Erythroblast (primary cell): ENCODE data around the gene SELENOW.

Experiments
- DNase-seq, 2 experiments: peaks; one replicate each; lab custom pipeline; 2025; lab: John Stamatoyannopoulos, UW
- GATA1 ChIP-seq: IDR thresholded peaks from 2 replicates; pipeline ENCODE4 v1.6.1; 2011; ENCODE audit warnings: low read depth, mild to moderate bottlenecking, control low read depth, low read length, moderate library complexity
- POLR2A ChIP-seq: IDR thresholded peaks from 2 replicates; pipeline ENCODE4 v1.6.1; 2011; ENCODE audit warnings: mild to moderate bottlenecking, low read length

SELENOW gene

DNA sequence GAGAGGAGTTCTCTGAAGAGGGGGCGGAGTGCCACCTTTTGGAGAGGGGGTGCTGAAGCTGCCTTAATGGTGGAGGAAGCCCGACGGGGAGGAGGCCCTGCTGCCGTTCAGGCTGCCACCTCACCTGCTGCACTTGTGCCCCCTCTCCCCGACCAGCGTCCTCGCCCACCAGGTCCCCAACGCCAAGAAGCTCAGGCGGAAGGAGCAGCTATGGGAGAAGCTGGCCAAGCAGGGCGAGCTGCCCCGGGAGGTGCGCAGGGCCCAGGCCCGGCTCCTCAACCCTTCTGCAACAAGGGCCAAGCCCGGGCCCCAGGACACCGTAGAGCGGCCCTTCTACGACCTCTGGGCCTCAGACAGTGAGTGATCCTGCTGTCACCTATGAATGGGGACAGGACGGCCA lies 27.8 kb upstream of the SELENOW start:
- no peak for TF ChIP-seq GATA1
- TF ChIP-seq POLR2A = no peak
- no peak for DNase-seq

DNA sequence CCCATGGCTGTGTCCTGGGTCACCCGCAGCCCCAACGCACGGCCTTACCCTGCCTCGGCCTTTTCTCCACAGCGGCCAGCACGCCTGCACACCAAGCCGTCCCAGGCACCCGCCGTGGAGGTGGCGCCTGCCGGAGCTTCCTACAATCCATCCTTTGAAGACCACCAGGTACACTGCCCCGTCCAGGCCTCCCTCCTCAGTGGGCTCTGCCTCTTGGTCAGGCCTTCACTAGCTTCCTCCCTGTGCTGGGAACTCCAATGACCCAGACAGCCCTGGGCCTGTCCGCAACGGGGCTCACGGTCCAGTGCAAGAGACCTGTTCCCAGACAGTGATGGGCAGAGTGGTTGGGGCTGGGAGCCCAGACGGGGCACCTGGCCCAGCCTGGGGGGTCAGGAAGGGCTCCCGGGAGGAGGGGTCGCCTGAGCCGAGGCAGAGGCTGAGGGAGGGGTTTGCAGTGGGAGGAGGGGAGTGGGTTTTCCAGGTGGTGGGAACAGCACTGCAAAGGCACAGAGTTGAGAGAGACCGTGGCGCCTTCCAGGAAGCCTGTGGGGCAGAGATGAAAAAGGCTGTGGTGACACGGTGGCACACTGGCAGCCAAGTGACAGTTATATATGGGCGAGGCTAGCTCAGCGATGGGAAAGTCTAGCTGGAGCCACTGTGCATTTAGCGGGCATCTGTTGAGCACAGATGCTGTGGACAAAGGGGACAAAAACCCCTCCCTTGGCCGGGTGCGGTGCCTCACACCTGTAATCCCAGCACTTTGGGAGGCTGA lies 25.9 kb upstream of the SELENOW start:
- TF ChIP-seq POLR2A = no peak
- no peak for TF ChIP-seq GATA1
- no peak for DNase-seq

DNA sequence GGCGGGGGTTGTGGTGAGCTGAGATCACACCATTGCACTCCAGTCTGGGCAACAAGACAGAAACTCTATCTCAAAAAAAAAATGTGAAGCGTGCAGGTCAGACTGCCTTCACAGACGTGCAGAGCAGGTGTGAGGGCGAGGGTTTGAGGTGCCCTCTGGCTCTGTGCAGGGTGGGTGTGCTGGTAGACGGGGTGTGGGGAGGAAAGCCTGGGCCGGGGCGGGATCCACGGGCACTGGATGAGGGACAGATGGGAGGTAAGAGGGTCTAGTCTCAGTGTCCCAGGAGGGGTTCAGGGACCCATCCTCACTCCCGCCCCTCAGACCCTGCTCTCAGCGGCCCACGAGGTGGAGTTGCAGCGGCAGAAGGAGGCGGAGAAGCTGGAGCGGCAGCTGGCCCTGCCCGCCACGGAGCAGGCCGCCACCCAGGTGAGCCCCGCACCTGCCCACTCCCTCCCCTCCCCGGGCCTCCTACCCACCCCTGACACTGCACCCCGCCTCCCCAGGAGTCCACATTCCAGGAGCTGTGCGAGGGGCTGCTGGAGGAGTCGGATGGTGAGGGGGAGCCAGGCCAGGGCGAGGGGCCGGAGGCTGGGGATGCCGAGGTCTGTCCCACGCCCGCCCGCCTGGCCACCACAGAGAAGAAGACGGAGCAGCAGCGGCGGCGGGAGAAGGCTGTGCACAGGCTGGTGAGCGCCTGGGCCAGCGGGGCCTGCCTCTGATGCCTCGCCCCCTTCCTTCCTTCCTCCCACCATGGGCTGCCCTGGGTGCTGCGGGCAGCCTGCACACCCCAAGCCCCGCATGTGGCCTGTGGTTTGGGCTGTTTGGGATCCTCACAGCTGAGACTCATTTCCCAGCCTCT lies 24.1 kb upstream of the SELENOW start:
- DNase-seq = no peak
- TF ChIP-seq GATA1 (no peak), POLR2A (no peak)

DNA sequence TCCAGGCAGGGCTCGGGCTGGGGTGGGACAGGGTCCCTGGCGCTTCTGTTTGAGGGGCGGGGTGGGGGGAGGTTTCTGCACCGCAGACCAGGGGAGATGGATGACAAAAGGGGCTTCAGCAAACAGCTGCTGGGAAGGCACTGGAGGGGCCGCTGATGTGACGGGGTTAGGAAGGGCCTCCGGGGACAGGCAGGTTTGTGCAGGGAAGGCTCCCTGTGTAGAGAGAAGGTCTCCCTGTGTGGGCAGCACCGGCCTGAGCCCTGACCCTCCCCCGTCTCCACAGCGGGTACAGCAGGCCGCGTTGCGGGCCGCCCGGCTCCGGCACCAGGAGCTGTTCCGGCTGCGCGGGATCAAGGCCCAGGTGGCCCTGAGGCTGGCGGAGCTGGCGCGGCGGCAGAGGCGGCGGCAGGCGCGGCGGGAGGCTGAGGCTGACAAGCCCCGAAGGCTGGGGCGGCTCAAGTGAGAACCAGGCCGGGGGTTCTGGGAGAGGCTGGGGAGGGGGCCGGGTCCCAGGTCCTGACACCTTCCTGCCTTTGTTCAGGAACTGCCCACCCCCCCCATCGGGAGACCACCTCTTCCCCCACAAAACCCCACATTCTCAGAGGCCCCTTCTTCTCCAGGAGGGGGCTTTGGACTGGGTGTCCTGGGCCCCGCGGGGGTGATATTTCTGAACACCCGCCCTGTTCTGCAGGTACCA lies 23.3 kb upstream of the SELENOW start:
- TF ChIP-seq GATA1 (no peak), POLR2A (no peak)
- DNase-seq = no peak

DNA sequence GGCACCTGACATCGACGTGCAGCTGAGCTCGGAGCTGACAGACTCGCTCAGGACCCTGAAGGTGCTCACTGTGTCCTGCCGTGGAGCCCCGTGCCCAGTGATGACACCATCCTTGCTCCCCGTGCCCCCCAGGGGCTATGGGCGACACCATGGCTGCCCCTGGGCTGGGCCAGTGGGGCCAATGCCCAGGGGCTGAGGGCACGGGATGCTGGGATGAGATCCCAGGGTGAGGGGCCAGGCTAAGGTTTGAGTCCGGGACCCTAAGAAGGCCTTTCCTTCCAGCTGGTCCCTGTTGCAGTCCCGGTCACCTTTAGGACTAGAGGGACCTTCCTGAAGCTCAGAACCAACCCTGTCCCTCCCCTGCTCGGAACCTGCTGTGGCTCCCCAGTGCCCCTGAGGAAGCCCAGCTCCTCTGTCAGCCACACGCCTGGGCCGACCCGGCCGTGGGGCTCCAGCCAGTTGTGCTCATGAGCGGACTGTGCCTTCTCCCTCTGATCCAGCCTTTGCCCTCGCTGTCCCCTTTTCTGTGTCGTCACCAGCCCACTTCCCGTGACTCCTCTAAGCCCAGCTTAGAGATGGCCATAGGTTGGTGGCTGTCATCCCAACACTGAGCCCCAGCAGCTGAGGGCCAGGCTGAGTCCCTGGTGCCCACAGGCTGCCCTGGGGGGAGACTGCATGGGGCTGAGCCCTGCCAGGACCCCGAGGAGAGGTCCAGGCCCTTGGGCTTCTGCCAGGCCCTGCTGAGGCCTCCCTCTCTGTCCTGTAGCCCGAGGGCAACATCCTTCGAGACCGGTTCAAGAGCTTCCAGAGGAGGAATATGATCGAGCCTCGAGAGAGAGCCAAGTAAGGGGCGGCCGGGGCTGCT lies 22.5 kb upstream of the SELENOW start:
- TF ChIP-seq POLR2A = no peak
- TF ChIP-seq GATA1 = no peak

DNA sequence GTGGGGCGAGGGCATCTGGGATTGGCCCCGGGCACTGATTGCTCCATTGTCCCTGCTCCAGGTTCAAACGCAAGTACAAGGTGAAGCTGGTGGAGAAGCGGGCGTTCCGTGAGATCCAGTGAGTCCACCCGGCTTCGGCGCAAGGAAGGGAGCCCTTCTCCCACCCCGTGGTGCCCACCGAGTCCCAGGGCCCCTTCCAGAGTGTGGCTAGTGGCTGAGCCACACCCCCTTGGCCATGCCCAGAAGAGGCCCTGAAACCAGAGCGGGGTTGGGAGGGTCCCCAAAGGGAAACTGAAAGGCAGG lies 21.9 kb upstream of the SELENOW start:
- TF ChIP-seq GATA1 = no peak
- no peak for TF ChIP-seq POLR2A
- no peak for DNase-seq

More for the DNA sequence above, 22.5 kb upstream of the SELENOW start:
- DNase-seq = no peak

DNA sequence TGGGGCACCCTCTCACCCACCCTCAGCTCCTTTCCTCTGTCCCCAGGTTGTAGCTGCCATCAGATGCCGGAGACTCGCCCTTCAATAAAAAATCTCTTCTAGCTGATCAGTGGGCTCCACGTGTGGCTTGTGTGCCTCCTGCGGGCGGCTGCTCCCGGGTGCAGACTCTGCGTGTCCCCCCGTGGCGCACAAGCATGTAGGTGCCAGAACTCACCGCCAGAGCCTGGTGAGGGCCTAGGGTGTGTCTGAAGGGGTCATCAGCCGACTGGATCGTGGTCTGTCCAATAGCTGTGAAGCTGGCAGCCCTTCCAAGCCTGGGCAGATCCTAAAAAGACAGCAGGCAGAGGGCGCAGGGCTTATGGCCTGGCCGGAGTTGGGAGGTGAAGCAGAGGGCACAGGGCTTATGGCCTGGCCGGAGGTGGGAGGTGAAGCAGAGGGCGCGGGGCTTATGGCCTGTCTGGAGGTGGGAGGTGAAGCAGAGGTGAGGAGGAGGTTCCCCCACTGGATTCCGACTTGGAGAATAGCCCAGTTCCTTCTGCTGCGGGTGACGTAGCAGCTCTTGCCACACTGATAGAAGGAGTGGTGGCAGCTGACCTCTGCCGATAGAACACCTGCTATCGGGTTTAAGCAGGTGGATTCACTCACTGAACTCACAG lies 21.4 kb upstream of the SELENOW start:
- no peak for DNase-seq
- TF ChIP-seq POLR2A (no peak), GATA1 (no peak)

DNA sequence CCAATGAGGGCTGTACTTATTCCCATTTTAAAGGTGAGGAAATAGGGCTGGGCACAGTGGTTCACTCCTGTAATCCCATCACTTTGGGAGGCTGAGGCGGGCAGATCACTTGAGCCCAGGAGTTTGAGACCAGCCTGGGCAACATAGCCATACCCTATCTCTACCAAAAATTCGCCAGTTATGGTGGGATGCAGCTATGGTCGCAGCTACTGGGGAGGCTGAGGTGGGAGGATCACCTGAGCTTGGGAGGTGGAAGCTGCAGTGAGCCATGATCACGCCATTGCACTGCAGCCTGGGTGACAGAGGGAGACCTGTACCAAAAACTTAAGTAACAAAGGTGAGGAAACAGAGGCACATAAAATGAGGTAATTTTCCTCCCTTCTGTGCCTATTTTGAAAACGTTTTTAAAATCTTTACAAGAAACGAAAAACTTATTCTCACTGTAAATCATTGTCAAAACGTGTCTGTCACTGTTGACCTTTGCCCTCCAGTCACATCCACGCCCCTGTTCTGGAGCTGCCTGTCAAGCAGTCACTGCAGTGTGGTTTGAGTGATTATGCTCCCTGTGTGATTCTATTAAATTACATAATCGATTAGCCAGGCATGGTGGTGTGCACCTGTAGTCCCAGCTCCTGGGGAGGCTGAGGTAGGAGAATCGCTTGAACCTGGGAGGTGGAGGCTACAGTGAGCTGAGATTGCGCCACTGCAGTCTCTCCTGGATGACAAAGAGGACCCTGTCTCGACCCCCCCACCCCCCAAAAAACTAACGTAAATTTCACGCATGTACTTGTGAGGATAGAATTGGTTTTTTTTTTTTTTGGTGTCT lies 20.7 kb upstream of the SELENOW start:
- peak; percentile 16 for TF ChIP-seq POLR2A
- TF ChIP-seq GATA1 = no peak
- DNase-seq = no peak

DNA sequence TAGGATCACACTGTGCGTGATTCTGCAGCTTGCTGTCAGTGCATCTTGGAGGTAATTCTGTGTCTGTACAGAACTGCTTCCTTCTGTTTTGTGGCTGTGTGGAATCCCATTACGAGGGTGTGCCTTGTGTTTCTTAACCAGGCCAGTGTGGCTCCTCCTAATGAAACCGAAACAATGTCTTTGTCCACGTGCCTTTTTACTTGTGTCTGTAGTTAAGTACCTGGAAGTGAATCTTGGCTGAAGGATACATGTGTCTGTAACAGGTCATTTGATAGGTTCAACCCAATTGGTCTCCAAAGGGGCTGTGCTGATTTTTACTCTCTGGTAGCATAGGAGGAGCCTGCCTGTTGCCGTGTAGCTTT lies 20.1 kb upstream of the SELENOW start:
- TF ChIP-seq POLR2A (no peak), GATA1 (no peak)
- DNase-seq = no peak

DNA sequence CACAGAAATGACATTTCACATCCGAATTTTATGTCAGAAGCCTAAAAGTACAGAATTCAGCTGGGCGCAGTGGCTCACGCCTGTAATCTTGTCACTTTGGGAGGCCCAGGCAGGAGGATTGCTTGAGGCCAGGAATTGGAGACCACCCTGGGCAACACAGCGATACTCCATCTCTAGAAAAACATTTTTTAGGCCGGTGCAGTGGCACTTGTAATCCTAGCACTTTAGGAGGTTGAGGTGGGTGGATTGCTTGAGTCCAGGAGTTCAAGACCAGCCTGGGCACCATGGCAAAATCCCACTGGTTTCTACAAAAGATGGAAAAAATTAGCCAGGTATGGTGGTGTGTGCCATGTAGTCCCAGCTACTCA lies 17.9 kb upstream of the SELENOW start:
- TF ChIP-seq GATA1 (no peak), POLR2A (no peak)
- no peak for DNase-seq

DNA sequence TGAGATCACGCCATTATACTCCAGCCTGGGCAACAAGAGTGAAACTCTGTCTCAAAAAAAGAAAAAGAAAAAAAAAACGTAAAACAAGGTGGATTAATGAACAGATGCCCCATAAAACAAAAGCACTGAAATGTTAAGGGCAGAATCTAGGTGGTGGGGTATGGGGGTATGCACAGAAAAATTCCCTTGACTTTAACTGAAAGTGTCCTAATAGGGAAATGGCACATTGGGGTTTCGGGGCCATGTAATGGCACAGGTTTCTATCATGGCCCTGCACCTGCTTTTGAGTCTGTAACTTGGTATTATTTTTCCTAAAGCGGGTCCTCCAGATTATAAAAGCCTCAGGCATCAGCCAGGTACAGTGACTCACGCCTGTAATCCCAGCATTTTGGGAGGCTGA lies 16.9 kb upstream of the SELENOW start:
- DNase-seq = no peak
- no peak for TF ChIP-seq GATA1
- no peak for TF ChIP-seq POLR2A

DNA sequence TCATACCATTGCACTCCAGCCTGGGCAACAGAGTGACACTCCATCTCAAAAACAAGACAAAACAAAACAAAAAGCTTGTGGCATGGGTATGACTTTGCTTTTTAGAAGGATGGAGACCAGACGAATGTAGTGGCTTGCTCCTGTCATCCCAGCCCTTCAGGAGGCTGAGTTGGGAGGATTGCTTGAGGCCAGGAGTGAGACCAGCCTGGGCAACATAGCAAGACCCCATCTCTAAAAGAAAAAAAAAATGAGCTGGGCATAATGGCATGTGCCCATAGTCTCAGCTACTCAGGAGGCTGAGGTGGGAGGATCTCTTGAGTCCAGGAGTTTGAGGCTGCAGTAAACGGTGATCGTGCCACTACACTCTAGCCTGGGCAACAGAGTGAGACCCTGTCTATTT lies 16.4 kb upstream of the SELENOW start:
- DNase-seq = no peak
- TF ChIP-seq POLR2A (peak; percentile 17), GATA1 (no peak)
